Stimulated activated CD4-positive, alpha-beta T cell treated with anti-CD3 and anti-CD28 coated beads, TNF-alpha, amount 100 ng/mL, for 4 hours (primary cell): ENCODE results near the gene FBXL12.
"Not testable (repeated sequence)": the region's sequence is repeated elsewhere in the genome, so short reads cannot be mapped to it uniquely, and the experiment has no call there.

ENCODE experiments used
- DNase-seq, 3 experiments: peaks; one replicate each; pipeline ENCODE4 v3.0.0-alpha.2; 2020; ENCODE audit warnings: low read depth in 3 of 3

Gene FBXL12

DNA sequence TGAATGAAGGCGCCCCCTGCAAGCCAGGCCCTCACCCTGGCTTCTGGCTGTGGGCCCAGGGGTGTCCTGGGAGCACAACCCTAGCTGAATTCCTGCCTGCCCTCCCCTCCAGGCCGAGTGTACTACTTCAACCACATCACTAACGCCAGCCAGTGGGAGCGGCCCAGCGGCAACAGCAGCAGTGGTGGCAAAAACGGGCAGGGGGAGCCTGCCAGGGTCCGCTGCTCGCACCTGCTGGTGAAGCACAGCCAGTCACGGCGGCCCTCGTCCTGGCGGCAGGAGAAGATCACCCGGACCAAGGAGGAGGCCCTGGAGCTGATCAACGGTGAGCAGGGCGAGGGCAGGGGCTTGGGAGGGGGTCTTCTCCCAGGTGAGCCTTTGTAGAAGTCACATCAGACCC is 19.4 kb upstream of the FBXL12 start:
- DNase-seq: no peak

DNA sequence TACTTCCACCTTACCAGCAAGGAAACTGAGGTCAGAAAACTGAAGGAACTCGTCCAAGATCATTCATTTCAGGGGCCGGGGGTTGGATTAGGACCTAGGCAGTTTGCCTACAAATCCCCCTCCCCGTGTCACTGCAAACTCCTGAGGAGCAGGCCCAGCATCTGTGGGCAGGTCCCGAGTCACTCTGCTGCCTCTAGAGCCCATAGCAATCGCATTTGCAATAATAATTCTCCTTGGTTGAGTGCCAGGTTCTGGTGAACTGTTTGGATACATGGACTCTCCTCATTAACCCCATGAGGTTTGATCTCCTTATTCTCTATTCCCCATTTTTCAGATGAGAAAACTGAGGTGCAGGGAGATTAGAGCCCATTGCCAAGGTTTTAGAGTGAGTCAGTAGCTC is 17.1 kb upstream of the FBXL12 start:
- no peak for DNase-seq

DNA sequence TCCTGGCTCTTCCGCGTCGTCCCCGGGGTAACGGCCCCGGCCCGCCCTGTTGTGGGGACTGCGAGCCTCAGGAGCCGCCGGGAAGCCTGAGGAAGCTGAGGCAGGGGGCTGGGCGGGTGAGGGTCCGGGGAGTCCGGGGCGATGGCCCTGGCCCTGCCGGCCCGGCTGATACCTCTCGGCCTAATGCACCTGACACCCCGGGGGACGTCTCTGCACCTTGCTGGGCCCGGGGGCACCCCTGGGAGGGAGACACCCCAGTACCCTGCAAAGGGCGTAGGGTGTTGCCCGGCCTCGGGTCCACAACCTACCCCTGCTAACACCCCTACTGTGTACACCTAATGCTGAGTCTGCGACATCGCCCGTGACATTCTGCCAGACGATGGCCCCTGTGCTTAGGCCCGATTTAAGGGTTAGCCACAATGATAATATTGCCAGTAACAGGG is 16.6 kb upstream of the FBXL12 start:
- DNase-seq: peak in 1 of 3 experiments; percentile 18

DNA sequence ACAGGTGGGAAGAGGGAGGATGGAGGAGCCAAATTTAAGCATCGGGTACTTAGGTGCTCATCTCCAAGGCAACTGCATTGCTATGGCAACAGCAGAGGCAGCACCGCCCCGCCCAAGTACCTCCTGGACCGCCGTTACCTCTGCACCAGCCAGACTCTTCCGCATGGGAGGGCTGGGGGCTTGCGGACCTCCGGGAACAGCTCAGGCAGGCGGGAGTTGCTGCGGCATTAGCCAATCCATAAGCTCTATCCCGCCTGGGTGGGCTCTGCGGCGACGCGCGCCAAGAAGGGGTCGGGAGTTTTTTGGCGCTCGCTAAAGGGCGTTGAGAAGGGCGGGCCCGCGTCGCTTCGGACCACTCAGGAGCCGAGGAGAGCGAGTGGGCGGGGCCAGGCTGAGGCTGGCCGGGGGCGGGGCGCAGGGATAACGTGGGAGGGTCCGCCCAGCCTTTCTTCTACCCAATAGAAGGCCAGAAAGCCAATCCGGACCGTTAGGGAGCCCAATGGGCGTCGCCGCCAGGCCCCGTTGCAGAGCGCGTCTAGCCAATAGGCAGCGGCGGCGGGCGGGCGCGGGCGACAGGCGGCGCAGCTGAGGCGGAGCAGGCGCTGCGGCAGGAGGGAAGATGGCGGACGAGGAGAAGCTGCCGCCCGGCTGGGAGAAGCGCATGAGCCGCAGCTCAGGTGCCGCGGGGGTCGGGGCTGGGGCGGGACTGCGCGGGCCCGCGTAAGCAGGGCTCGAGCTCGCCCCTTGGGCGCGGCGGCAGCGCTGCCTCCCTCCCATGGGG is 16.0 kb upstream of the FBXL12 start, which contains the start of gene PIN1:
Gene PIN1 (plus strand): TSS at position 593 of the 781 bp plus-strand sequence. CDS start 27 bp downstream, at position 620.
- peak; percentile 98 to 99 (median 98) for DNase-seq

DNA sequence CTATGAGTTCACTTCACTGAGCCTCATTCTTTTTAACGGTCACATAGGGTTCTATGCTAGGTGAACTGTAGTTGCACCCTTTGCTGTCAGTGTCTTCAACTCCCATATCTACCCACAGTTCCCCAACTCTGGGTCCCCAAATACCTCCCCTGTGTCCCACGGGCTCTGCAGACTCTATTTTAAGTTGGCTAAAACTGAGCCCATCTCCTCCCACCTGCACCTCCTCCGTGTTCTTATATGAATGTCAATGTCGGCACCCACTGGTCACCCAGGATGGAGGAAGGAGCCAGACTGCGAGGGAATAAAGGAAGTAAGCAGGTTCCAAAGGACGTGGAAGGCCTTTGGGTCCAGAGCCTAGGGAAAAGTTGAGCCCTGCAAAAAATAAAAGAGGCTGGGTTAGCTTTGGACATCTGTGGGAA is 15.4 kb upstream of the FBXL12 start:
- DNase-seq: no peak

DNA sequence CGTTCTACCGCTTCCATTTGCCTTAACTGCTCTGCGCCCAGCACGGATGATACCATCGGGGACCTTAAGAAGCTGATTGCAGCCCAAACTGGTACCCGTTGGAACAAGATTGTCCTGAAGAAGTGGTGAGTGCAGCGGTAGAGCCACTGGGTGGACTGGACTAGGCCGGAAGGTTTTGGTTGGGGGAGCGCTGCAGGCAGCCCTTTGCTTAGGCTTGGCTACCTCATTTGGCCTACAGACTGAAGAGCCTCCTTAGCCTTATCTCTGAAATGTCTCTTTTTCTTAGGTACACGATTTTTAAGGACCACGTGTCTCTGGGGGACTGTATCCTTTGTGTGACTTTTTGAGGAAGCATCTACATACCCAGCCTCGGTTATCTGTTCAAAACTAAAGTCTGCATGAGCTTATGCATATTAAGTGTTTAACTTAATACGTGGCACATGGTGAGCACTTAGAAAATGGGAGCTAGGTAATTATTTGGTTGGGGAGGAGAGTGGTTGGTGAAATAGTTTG is 9.7 kb upstream of the FBXL12 start:
- DNase-seq: no peak

DNA sequence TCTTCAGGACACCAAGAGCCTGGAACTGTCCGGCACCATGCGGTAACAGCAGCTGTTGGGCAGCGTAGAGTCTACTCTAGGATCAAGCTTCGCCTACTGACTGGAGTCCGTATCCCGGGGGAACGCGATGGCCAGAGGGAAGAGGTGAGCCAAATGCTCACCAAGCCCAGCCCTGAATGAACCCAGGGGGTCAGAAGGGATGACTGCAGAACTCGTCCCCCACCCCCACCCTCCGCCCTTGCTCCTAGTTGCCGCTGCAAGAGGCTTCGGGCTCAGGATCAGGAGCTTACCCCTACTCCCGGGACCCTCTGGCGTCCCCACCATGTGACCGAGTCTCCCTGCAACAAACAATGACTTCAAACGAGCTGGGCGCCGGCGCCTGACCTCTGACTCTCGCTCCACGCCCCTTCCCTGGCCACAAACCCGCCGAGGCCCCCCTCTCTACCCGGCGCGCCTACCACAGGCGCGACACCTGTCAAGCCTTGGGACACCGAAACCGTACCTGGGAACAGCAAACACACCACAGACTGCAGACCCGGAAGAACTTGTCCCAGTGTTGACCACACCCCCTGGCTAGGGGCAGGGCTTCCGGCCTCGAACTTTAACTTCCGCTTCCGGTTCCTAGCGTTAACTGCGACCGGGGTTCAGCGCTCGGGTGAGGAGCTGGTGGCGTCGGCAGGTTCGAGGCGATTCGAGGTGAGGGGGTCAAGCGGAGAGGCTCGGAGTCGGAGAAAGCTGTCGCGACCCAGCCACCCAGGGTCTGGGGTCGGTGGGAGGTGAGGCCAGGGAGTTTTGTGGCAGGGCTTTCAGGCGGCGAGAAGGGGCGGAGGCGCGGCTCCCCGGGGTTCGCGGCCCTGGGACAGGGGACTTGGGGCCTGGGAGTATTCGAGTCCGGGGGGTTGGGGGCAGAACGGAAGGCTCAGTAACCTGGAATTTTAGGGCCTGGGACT is 8.7 kb upstream of the FBXL12 start, which contains the start of gene UBL5:
Gene UBL5 (plus strand): TSS at position 630 of the 950 bp plus-strand sequence. CDS start 420 bp downstream, outside the sequence.
- peak; percentile 65 to 84 (median 82) for DNase-seq

DNA sequence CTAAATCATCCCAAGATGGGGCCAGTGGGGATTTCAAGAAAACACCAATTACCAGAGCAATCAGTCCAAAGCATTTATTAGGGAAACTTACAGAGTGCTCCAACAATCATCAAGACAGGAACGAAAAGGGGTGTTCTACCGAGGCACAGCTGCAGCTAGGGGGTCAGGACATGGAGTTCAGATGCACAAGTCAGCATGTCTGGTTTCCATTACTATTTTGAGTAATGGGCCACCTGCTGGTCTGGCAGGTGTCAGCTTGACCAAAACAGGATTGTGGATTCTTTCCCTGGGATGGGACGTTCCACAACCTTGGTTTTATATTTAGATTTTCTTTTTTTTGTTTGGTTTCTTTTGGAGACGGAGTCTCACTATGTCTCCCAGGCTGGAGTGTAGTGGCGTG is 4.9 kb upstream of the FBXL12 start:
- DNase-seq: no peak

DNA sequence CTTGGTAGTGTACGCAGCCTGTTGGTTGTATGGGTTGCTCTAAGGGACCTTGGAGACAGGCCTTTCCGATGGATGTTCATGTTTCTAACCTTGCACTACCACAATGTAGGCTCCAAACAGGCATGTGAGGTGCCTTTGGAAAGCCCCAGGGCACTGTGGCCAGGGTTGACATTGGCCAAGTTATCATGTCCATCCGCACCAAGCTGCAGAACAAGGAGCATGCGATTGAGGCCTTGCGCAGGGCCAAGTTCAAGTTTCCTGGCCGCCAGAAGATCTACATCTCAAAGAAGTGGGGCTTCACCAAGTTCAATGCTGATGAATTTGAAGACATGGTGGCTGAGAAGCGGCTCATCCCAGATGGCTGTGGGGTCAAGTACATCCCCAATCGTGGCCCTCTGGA is 1.2 kb upstream of the FBXL12 start:
- not testable (repeated sequence) for DNase-seq

DNA sequence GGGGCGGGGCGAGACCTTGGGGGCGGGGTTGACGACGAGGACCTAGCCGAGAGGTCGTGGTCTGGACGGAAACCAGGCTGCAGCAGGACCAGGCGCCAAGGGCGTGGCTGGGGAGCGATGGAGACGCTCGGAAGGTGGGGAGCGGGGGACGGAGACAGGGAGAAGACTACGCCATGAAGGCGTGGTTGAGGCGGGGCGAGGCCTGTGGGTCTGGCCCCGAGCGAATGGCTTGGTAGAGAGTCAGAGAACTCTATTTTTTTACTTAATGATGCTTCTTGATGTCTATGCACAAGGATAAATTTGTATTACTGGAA is 674 bp upstream of the FBXL12 start:
- DNase-seq: no peak

DNA sequence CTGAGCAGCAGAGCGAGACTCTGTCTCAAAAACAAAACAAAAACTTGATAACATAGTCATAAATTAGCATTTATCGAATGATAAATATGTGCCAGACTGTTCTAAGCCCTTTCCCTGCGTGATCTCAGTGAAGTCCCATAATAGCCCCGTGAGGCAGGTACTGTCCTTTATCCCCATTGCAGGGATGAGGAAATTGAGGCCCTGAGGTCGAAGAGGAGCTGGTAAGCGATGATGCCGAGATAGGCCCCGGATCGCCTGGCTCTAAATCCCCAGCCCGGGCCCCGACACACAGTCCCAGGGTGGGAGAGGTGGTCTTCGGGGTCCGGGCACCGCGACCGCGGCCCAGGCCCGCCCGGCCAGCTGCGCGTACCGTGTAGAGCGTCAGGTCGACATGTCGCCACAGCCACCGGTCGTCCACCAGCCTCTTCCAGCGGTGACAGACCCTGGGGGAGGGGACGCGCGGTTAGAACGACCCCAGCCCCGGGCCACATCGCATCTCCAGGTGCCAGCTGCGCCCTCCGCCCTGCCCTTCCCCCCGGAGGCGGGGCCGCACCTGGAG is 625 bp downstream of the FBXL12 start:
- DNase-seq: no peak

DNA sequence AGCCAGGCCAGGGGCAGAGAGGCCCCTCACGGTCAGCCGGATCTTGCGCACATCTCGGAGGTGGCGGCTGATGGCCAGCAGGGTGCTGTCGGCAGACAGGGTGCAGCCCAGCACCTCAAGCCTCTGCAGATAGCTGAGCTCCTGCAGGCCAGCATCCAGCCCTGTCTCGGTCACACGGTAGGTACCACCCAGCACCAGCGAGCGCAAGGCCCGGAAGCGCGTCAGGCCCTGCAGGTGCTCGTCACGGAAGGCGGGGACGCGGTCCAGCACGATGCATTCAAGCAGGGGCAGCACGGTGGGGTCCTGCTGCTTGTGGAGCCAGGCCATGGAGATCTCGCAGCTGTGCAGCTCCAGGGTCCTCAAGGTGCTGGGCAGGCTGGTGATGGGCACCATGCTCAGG is 7.7 kb downstream of the FBXL12 start:
- no peak for DNase-seq

DNA sequence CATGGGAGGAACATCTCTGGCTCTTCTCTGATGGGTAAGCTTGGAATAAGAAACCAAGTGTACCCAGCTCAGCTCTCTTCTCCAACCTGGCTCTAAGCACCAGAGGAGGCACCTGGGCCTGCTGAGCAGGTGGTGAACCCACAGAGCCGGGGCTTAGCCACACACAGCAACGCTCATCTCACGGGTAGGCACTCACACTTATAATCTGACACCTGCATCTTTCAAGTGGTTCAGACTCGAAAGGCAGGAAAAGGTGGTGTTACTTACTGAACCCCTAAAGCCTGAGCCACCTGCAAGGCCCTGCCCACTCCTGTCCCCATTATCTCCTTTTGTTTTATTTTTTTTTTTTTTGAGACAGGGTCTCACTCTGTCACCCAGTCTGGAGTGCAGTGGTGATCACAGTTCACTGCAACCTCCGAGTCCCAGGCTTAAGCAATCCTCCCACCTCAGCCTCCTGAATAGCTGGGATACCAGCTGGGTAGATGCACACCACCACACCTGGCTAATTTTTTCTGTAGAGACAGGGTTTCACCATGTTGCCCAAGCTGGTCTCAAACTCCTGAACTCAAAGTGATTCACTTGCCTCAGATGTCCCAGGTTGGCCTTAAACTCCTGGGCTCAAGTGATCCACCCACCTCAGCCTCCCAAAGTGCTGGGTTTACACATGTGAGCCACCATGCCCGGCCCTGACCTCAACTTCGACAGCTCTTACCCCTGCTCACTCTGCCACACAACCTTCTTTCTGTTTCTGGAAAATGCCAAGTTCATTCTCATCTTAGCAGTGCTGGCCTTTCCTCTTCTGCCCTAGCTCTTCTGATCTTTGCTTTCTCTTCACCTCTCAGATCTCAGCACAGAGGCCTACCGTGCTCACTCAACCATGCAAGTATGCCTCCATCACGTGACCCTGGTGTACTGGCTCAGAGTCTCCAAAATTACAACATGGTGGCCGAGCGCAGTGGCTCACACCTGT is 9.7 kb downstream of the FBXL12 start:
- DNase-seq: no peak

DNA sequence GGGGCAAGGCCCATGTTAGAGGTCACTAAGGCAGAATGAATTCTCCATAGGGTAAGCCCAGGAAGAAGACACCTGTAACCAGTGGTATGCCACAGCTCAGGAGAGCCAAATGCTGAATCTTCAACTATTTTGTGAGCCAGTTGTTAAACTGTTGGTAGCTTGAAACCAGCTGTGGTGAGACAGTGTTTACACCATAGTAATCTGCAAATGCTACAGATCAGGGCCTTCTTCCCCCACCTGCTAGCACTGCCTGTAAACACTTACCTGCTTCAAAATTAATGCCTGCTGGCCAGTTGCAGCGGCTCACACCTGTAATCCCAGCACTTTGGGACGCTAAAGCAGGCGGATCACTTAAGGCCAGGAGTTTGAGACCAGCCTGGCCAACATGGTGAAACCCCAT is 12.1 kb downstream of the FBXL12 start:
- DNase-seq: no peak

DNA sequence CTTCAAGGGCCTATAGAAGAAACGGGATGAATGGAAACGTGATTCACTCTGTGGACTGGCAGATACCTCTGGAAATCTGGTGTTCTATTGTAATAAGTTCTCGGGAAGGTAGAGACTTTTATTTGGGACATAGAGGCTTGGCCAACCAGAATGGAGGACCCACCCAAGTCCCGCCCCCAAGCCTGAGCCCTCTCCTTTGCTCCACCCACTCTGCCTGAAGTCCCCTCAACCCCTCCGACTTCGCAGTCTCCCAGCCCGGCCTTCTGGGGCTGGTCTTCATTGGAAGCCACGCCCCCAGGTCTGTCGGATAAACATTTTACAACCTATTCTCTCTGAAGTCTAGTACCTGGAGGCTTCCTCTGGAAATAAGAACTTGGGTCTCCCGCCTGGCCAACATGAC is 16.9 kb downstream of the FBXL12 start:
- DNase-seq: no peak

DNA sequence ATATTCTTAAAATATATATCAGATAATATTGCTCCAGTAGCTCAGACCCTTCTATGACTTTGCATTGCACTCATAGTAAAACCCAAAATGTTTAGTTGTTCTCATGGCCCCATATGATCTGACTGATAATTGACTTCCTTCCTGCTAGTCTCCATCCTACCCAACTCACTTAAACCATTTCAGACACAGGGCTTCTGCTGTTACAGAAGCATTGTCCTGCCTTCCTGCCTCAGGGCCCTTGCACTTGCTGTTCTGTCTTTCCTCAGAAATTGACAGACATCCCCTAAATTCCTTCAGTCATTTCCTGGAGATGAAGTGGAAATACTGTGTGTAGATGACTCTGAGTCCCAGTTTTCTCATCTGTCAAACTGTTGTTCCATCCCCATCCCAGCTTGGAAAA is 19.7 kb downstream of the FBXL12 start:
- DNase-seq: no peak

DNA sequence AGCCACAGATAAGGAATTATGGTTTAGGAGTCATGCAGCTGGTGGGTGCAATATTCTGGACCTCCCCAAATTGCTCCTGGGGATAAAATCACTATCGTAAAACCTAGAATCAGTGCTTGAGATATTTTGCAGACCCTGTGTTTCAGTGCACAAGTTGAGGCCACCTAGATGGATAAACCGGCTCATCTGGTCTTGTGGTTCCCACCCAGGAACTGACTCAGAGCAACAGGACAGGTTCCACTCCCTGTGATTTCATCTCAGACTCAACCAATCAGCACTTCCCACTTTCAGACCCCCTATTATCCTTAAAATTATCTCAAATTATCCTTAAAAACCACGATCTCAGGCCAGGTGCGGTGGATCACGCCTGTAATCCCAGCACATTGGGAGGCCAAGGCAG is 21.0 kb downstream of the FBXL12 start:
- no peak for DNase-seq

DNA sequence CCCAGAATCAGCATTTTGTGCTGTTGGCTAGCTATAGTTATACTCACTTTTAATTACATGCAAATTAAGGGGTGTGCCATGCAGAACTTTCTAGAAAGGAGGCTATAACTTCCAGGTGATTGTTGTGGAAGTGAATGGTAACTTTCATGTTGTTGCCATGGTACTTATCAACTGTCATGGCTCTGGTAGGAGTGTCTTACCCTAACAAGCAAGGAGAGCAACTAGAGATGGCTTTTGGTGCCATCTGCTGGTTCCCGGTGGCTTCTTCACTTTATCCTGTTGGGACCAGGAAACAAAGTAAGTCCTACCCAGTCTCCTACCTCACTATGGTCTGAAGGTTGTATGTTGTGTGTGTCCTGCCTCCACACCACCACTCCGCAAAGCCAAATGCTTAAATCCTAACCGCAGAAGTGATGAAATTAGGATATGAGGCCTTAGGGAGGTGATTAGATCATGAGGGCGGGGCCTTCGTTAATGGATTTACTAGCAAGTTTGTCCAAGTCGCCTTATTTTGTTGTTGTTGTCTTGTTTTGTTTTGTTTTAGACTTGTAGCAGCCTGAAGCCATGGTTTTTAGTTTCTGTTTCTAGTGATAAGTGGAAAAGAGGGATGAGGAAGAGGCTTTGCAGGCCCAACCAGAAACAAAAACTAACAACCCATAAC is 22.6 kb downstream of the FBXL12 start:
- peak; percentile 39 to 76 (median 71) for DNase-seq

DNA sequence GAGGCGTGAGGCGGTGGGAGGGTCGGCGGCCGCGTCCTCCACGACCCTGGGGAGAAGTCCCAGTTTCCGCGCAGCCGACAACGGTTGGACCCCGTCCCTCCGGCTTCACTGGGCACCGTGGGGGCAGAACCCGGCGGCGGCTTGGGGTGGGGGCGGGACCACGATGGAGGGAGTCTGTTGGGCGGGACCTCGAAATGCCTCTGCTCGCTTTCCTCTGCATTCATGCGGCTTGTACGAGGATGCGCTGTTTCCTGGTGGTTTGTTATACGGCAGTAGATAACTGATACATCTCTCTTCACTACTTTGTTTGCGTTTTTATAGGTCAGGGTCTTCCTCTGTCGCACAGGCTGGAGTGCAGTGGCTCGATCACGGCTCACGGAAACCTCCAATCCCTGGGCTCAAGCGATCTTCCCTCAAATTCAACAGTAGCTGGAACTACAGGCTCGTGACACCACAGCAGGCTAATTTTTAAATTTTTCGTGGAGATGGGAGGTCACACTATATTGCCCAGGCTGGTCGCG is 25.7 kb downstream of the FBXL12 start:
- peak; percentile 38 to 57 (median 51) for DNase-seq
